ENCODE results near the gene CDH2.
A peak's percentile ranks its signal among the peaks of the same experiment; 100 is the strongest.

Gene CDH2

GRCh38 chr18:28063926-28064325 lies 113.0 kb downstream of the CDH2 start:
- Histone ChIP-seq H3K4me1 (ENCODE audit: control insufficient read depth, insufficient read depth, low read length) (peaks cover 36% of the 10 kb centered on the region), H3K36me3 (ENCODE audit: control insufficient read depth, insufficient read depth, low read length, severe bottlenecking) (no peaks in the 10 kb centered on the region), H3K9me3 (ENCODE audit: control insufficient read depth, low read length) (peaks cover 4% of the 10 kb centered on the region), H3K4me3 (ENCODE audit: low read length) (no peak overlapping the region), H3K9ac (ENCODE audit: low read length) (no peak overlapping the region), H3K27me3 (replicated peaks; ENCODE audit: control insufficient read depth, insufficient read depth, low read length) (no peaks in the 10 kb centered on the region)
- DNase-seq (ENCODE audit: low read depth) = peak; percentile 37

- peak overlapping the region; percentile 9 for H3K9ac ChIP-seq (ENCODE audit: low read length)
- no peaks in the 10 kb centered on the region for H3K27me3 ChIP-seq (replicated peaks; ENCODE audit: control insufficient read depth, insufficient read depth, low read length)
- no peaks in the 10 kb centered on the region for H3K36me3 ChIP-seq (ENCODE audit: control insufficient read depth, insufficient read depth, low read length, severe bottlenecking)
- peaks cover 4% of the 10 kb centered on the region for H3K9me3 ChIP-seq (ENCODE audit: control insufficient read depth, low read length)
- peaks cover 36% of the 10 kb centered on the region for H3K4me1 ChIP-seq (ENCODE audit: control insufficient read depth, insufficient read depth, low read length)
- peak; percentile 66 for DNase-seq (ENCODE audit: low read depth)
- no peak overlapping the region for H3K4me3 ChIP-seq (ENCODE audit: low read length)
Measured at GRCh38 chr18:28063271-28063761, 113.6 kb downstream of the CDH2 start.

DNA sequence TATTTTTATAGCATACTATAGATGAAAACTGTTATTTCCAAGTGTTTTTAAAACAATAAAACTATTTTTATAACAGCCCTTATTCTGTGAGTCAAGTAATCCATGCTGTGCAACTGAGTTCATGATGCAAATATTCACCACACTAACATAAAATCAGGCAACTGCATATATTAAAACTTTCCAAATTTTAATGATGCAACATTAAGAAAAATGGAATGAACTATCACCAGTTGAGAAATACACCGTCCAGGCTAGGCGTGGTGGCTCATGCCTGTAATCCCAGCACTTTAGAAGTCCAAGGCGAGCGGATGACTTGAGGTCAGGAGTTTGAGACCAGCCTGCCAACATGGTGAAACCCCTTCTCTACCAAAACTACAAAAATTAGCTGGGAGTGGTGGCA lies 114.5 kb downstream of the CDH2 start:
- H3K9ac ChIP-seq (ENCODE audit: low read length) = peak overlapping the region; percentile 9
- DNase-seq (ENCODE audit: low read depth) = peak; percentile 71
- H3K36me3 ChIP-seq (ENCODE audit: control insufficient read depth, insufficient read depth, low read length, severe bottlenecking) = no peaks in the 10 kb centered on the region
- H3K4me1 ChIP-seq (ENCODE audit: control insufficient read depth, insufficient read depth, low read length) = peaks cover 36% of the 10 kb centered on the region
- peaks cover 3% of the 10 kb centered on the region for H3K9me3 ChIP-seq (ENCODE audit: control insufficient read depth, low read length)
- H3K27me3 ChIP-seq (replicated peaks; ENCODE audit: control insufficient read depth, insufficient read depth, low read length) = no peaks in the 10 kb centered on the region
- H3K4me3 ChIP-seq (ENCODE audit: low read length) = peak overlapping the region; percentile 24

DNA sequence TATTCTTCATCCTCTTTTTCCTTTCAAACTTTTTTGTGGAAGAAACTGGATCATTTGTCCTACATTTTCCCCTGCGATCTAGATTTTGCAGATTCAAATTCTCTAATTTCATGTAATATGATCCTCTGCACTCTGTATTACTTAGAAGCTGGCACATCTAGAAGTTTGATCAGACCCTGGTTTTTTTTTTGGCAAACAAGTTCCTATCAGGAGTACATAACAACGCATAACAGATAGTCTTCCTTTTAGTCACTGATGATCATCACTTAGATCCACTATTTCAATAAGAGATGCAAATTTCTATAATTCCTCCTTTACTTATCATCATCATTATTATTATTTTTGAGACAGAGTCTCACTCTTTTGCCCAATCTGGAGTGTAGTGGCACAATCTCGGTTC lies 117.1 kb downstream of the CDH2 start:
- Histone ChIP-seq H3K9me3 (ENCODE audit: control insufficient read depth, low read length) (no peaks in the 10 kb centered on the region), H3K4me1 (ENCODE audit: control insufficient read depth, insufficient read depth, low read length) (peaks cover 33% of the 10 kb centered on the region), H3K9ac (ENCODE audit: low read length) (no peak overlapping the region), H3K27me3 (replicated peaks; ENCODE audit: control insufficient read depth, insufficient read depth, low read length) (no peaks in the 10 kb centered on the region), H3K36me3 (ENCODE audit: control insufficient read depth, insufficient read depth, low read length, severe bottlenecking) (no peaks in the 10 kb centered on the region), H3K4me3 (ENCODE audit: low read length) (no peak overlapping the region)
- no peak for DNase-seq (ENCODE audit: low read depth)

DNA sequence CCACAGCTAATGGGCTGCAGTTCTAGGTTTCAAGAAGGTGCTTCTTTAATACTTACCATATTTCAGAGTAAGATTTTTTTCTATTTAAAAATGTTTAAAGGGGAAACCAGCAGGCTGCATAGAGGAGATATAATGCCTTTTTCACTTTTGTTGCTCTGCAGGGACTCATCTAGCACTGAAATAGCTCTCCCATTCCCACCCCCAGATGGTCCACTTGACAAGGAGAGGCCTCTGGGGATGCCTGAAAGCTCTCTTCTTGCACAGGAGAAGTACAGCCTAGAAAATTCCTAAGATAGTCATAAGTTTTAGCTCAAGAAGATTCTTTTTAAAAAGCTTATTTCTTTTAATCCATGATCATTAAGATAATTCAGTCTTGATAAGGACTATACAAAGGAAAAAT lies 126.4 kb downstream of the CDH2 start:
- H3K4me3 ChIP-seq (ENCODE audit: low read length) = no peak overlapping the region
- H3K4me1 ChIP-seq (ENCODE audit: control insufficient read depth, insufficient read depth, low read length) = no peaks in the 10 kb centered on the region
- no peaks in the 10 kb centered on the region for H3K36me3 ChIP-seq (ENCODE audit: control insufficient read depth, insufficient read depth, low read length, severe bottlenecking)
- DNase-seq (ENCODE audit: low read depth) = peak; percentile 30
- no peak overlapping the region for H3K9ac ChIP-seq (ENCODE audit: low read length)
- H3K27me3 ChIP-seq (replicated peaks; ENCODE audit: control insufficient read depth, insufficient read depth, low read length) = no peaks in the 10 kb centered on the region
- no peaks in the 10 kb centered on the region for H3K9me3 ChIP-seq (ENCODE audit: control insufficient read depth, low read length)

- no peaks in the 10 kb centered on the region for H3K4me1 ChIP-seq (ENCODE audit: control insufficient read depth, insufficient read depth, low read length)
- H3K27me3 ChIP-seq (replicated peaks; ENCODE audit: control insufficient read depth, insufficient read depth, low read length) = no peaks in the 10 kb centered on the region
- no peaks in the 10 kb centered on the region for H3K9me3 ChIP-seq (ENCODE audit: control insufficient read depth, low read length)
- peak; percentile 49 for DNase-seq (ENCODE audit: low read depth)
- H3K9ac ChIP-seq (ENCODE audit: low read length) = no peak overlapping the region
- no peaks in the 10 kb centered on the region for H3K36me3 ChIP-seq (ENCODE audit: control insufficient read depth, insufficient read depth, low read length, severe bottlenecking)
- no peak overlapping the region for H3K4me3 ChIP-seq (ENCODE audit: low read length)
Measured at GRCh38 chr18:28048612-28049011, 128.3 kb downstream of the CDH2 start.

DNA sequence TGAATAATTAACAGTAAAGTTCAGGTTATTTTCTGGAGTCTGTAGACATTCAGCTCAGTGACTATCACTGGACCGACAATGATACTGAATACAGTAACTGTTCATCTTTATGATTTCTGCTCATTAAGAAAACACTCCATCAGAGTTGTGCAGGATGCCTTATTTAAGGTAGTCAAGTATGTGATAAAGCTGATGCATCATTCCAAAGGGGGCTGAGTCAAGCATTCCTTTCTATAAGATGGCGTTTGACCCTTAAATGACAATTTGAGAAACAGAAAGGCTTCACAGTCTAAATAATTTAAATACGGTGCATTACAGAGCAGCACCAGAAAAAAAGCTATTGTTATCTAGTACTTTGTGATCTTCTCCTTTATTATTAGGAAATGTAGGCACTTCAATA lies 131.1 kb downstream of the CDH2 start:
- H3K27me3 ChIP-seq (replicated peaks; ENCODE audit: control insufficient read depth, insufficient read depth, low read length) = no peaks in the 10 kb centered on the region
- peak; percentile 26 for DNase-seq (ENCODE audit: low read depth)
- no peak overlapping the region for H3K9ac ChIP-seq (ENCODE audit: low read length)
- H3K36me3 ChIP-seq (ENCODE audit: control insufficient read depth, insufficient read depth, low read length, severe bottlenecking) = no peaks in the 10 kb centered on the region
- no peak overlapping the region for H3K4me3 ChIP-seq (ENCODE audit: low read length)
- H3K4me1 ChIP-seq (ENCODE audit: control insufficient read depth, insufficient read depth, low read length) = no peaks in the 10 kb centered on the region
- no peaks in the 10 kb centered on the region for H3K9me3 ChIP-seq (ENCODE audit: control insufficient read depth, low read length)

DNA sequence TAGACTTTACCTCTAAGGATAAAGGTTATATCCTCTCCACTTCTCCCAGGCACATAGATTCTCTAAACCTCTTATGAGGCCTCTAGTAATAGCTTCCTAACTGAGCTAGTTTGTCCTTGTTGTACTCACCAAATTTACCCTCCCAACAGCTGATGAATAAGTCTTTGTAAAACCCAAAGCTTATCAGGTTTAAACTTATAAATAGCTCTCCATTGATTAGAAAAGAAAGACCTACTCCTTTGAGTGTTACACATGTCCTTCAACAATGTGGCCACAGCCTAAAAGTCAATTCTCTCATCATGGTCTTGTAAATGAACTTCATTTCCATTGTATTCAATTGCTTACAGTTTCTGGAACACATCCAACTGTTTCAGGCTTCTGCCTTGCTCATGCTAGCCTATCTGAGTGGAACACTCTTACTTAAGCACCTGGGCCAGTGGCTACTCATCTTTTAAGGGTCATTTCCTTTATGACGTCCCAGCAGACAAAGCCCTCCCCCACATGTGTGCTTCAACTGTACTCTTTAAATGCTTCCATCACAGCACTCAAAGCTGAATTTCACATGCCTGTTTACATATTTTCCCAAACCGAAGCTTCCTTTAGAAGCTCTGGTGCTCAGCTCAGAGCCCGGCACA lies 131.6 kb downstream of the CDH2 start:
- no peaks in the 10 kb centered on the region for H3K4me1 ChIP-seq (ENCODE audit: control insufficient read depth, insufficient read depth, low read length)
- no peaks in the 10 kb centered on the region for H3K36me3 ChIP-seq (ENCODE audit: control insufficient read depth, insufficient read depth, low read length, severe bottlenecking)
- no peak overlapping the region for H3K4me3 ChIP-seq (ENCODE audit: low read length)
- H3K9me3 ChIP-seq (ENCODE audit: control insufficient read depth, low read length) = no peaks in the 10 kb centered on the region
- peak; percentile 65 for DNase-seq (ENCODE audit: low read depth)
- H3K9ac ChIP-seq (ENCODE audit: low read length) = no peak overlapping the region
- H3K27me3 ChIP-seq (replicated peaks; ENCODE audit: control insufficient read depth, insufficient read depth, low read length) = no peaks in the 10 kb centered on the region

GRCh38 chr18:28044036-28044435 lies 132.9 kb downstream of the CDH2 start:
- H3K4me1 ChIP-seq (ENCODE audit: control insufficient read depth, insufficient read depth, low read length) = peaks cover 9% of the 10 kb centered on the region
- no peak overlapping the region for H3K4me3 ChIP-seq (ENCODE audit: low read length)
- H3K36me3 ChIP-seq (ENCODE audit: control insufficient read depth, insufficient read depth, low read length, severe bottlenecking) = no peaks in the 10 kb centered on the region
- DNase-seq (ENCODE audit: low read depth) = no peak
- no peaks in the 10 kb centered on the region for H3K9me3 ChIP-seq (ENCODE audit: control insufficient read depth, low read length)
- no peak overlapping the region for H3K9ac ChIP-seq (ENCODE audit: low read length)
- no peaks in the 10 kb centered on the region for H3K27me3 ChIP-seq (replicated peaks; ENCODE audit: control insufficient read depth, insufficient read depth, low read length)

DNA sequence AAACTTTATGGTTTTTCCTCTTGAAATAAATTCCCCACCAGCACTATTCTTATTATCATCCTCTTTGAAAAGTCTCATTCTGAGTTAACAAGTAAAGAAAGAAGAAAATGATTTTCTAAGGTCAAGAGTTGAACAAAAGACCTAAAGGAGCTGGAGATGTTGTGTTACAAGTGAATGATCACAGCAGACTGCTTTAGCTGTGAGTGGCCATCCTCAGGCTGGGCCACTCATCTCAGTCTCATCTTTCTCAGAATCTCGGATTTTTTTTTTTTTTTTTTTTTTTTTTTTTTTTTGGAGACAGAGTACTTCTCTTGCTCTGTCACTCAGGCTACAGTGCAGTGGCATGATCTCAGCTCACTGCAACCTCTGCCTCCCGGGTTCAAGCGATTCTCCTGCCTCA lies 133.3 kb downstream of the CDH2 start:
- Histone ChIP-seq H3K36me3 (ENCODE audit: control insufficient read depth, insufficient read depth, low read length, severe bottlenecking) (no peaks in the 10 kb centered on the region), H3K27me3 (replicated peaks; ENCODE audit: control insufficient read depth, insufficient read depth, low read length) (no peaks in the 10 kb centered on the region), H3K4me3 (ENCODE audit: low read length) (no peak overlapping the region), H3K9ac (ENCODE audit: low read length) (no peak overlapping the region), H3K9me3 (ENCODE audit: control insufficient read depth, low read length) (no peaks in the 10 kb centered on the region), H3K4me1 (ENCODE audit: control insufficient read depth, insufficient read depth, low read length) (peaks cover 10% of the 10 kb centered on the region)
- no peak for DNase-seq (ENCODE audit: low read depth)

DNA sequence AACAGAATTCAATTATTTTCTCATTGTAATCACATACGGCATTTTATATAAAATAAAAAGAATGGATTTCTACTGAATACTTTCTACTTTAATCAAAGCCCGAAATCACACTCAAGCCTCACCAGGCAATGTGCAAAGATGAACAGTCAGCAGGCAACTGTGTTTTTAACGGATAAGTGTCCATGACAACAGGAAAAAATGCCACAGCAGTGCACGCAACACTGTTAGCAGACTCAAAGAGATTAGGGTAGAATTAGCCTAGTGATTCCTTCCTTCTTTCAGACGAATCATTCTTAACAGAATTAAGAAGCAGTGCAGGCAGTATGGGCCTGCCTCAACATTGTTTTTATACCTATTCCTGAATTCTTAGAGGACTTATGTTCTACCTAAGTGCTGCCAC lies 135.6 kb downstream of the CDH2 start:
- Histone ChIP-seq H3K9ac (ENCODE audit: low read length) (no peak overlapping the region), H3K9me3 (ENCODE audit: control insufficient read depth, low read length) (no peaks in the 10 kb centered on the region), H3K27me3 (replicated peaks; ENCODE audit: control insufficient read depth, insufficient read depth, low read length) (no peaks in the 10 kb centered on the region), H3K4me1 (ENCODE audit: control insufficient read depth, insufficient read depth, low read length) (peaks cover 11% of the 10 kb centered on the region), H3K36me3 (ENCODE audit: control insufficient read depth, insufficient read depth, low read length, severe bottlenecking) (no peaks in the 10 kb centered on the region), H3K4me3 (ENCODE audit: low read length) (no peak overlapping the region)
- DNase-seq (ENCODE audit: low read depth) = peak; percentile 83

DNA sequence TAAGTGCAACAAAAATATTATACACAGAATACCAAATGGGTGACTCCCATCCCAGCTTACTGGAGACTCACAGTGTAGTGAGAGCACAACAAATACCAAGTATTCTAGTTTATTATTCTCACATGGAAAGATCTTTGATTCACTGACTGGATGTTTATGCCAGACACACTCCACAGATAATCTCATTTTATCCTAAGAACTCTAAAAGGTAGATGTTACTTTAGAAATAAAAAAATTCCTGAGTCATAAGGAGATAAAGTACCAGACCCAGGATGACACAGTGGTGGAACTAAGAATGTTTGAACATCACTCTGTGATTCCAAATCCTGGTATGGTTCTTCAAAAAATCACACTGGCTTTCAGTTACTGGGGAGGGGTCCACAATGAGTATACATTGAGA lies 136.2 kb downstream of the CDH2 start:
- Histone ChIP-seq H3K27me3 (replicated peaks; ENCODE audit: control insufficient read depth, insufficient read depth, low read length) (no peaks in the 10 kb centered on the region), H3K9me3 (ENCODE audit: control insufficient read depth, low read length) (no peaks in the 10 kb centered on the region), H3K4me3 (ENCODE audit: low read length) (no peak overlapping the region), H3K36me3 (ENCODE audit: control insufficient read depth, insufficient read depth, low read length, severe bottlenecking) (no peaks in the 10 kb centered on the region), H3K4me1 (ENCODE audit: control insufficient read depth, insufficient read depth, low read length) (peaks cover 13% of the 10 kb centered on the region), H3K9ac (ENCODE audit: low read length) (no peak overlapping the region)
- DNase-seq (ENCODE audit: low read depth) = peak; percentile 24
